Activated CD4-positive, alpha-beta T cell treated with anti-CD3 and anti-CD28 coated beads, Interleukin-2, amount 10 ng/mL, durations not matched to agents 24 days and 14 days (primary cell): Measurements from ENCODE around the gene CTAGE6. TPM values are rescaled to one million over a fixed set of nuclear protein-coding genes. Genes with fewer than 3 reads are reported as not detected.

ENCODE experiments used
- total RNA-seq: library from RNA; stranded (reverse); gene quantifications from 2 replicates; pipeline ENCODE4 v1.2.3, GENCODE V29; 2022

The CTAGE6 gene
- total RNA-seq, 1 donor from 2014 or later, result 1.5 TPM

Other genes starting within 250 kb of the CTAGE6 start
- 1.3 and 2.7 TPM in 2 replicates for gene CTAGE15, start 185.9 kb downstream of the CTAGE6 start, total RNA-seq
- 32.8 and 34.7 TPM in 2 replicates for gene TCAF2, start 136.7 kb downstream of the CTAGE6 start, total RNA-seq
- 12.6 and 13.5 TPM in 2 replicates for gene TCAF1, start 144.5 kb upstream of the CTAGE6 start, total RNA-seq
- not detected in 2 replicates for gene OR2F2, start 177.5 kb upstream of the CTAGE6 start, total RNA-seq
- gene OR2F1, start 197.1 kb upstream of the CTAGE6 start, total RNA-seq, result not detected in 2 replicates
- gene OR6B1, start 242.6 kb upstream of the CTAGE6 start, total RNA-seq, result not detected in 2 replicates